ENCODE measurements around the gene ATP12A.

The ATP12A gene

DNA sequence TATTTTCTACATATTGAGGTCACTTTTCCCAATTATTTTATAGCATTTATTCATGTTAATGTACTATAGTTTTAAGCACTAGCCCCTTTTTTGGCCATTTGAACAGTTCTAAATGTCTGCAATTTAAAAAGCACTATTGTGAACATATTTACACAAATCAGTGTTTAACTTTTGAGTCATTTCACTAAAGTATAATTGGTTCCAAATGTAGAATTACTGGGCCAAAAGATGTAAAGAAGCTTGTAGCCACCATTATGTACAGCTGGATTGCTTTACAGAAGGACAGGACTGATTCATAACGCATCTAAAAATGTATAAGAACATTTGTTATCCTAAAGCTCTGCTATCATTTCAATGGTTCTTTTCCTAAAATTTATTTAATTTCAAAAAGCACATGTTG is 16.6 kb upstream of the ATP12A start:
- no peaks in the 10 kb centered on the region for H3K36me3 ChIP-seq (ENCODE audit: control insufficient read depth, insufficient read depth, low read length)
- H3K79me2 ChIP-seq: no peaks in the 10 kb centered on the region
- H3K9ac ChIP-seq: no peak overlapping the region
- H3K4me3 ChIP-seq (ENCODE audit: low read depth, low read length): no peak overlapping the region
- no peak overlapping the region for H3K27ac ChIP-seq
- H3K4me2 ChIP-seq (ENCODE audit: low read length): no peak overlapping the region
- no peak overlapping the region for H2AFZ ChIP-seq
- peaks cover 7% of the 10 kb centered on the region for H3K4me1 ChIP-seq
- no peaks in the 10 kb centered on the region for H3K9me3 ChIP-seq (ENCODE audit: control insufficient read depth, low read length)
- H3K27me3 ChIP-seq (ENCODE audit: control insufficient read depth, insufficient read depth, low read length): no peaks in the 10 kb centered on the region
- TF ChIP-seq, protein P1, sequence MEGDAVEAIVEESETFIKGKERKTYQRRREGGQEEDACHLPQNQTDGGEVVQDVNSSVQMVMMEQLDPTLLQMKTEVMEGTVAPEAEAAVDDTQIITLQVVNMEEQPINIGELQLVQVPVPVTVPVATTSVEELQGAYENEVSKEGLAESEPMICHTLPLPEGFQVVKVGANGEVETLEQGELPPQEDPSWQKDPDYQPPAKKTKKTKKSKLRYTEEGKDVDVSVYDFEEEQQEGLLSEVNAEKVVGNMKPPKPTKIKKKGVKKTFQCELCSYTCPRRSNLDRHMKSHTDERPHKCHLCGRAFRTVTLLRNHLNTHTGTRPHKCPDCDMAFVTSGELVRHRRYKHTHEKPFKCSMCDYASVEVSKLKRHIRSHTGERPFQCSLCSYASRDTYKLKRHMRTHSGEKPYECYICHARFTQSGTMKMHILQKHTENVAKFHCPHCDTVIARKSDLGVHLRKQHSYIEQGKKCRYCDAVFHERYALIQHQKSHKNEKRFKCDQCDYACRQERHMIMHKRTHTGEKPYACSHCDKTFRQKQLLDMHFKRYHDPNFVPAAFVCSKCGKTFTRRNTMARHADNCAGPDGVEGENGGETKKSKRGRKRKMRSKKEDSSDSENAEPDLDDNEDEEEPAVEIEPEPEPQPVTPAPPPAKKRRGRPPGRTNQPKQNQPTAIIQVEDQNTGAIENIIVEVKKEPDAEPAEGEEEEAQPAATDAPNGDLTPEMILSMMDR (IDR thresholded peaks at IDR 0.05): no peak

DNA sequence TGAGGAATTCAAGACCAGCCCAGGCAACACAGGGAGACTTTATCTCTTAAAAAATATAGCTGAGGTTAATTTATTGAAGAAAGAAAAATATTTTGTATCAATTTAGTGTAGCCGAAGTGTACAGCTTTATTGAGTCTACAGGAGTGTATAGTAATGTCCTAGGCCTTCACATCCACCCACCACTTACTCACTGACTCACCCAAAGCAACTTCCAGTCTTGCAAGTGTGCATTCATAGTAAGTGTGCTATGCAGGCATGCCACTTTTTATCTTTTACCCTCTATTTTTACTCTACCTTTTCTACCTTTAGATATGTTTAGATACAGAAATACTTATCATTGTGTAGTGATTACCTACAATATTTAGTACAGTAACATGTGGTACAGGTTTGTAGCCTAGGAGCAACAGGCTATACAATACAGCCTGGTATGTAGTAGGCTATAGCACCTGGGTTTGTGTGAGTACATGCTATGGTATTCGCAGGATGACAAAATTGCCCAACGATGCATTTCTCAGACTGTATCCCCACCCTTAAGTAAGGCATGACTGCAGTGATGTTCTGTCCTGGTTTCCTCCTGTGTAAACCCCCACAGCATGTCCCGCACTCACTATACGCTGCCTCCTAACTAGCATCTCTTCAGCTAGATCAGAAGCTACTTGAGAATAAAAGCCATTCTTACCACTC is 15.3 kb upstream of the ATP12A start:
- H3K4me3 ChIP-seq (ENCODE audit: low read depth, low read length): no peak overlapping the region
- H3K27ac ChIP-seq: no peak overlapping the region
- no peak overlapping the region for H3K4me2 ChIP-seq (ENCODE audit: low read length)
- no peaks in the 10 kb centered on the region for H3K4me1 ChIP-seq
- no peaks in the 10 kb centered on the region for H3K9me3 ChIP-seq (ENCODE audit: control insufficient read depth, low read length)
- H3K27me3 ChIP-seq (ENCODE audit: control insufficient read depth, insufficient read depth, low read length): no peaks in the 10 kb centered on the region
- H3K36me3 ChIP-seq (ENCODE audit: control insufficient read depth, insufficient read depth, low read length): no peaks in the 10 kb centered on the region
- H2AFZ ChIP-seq: no peak overlapping the region
- no peak overlapping the region for H3K9ac ChIP-seq
- TF ChIP-seq, protein P1 (IDR thresholded peaks at IDR 0.05): no peak
- H3K79me2 ChIP-seq: no peaks in the 10 kb centered on the region

DNA sequence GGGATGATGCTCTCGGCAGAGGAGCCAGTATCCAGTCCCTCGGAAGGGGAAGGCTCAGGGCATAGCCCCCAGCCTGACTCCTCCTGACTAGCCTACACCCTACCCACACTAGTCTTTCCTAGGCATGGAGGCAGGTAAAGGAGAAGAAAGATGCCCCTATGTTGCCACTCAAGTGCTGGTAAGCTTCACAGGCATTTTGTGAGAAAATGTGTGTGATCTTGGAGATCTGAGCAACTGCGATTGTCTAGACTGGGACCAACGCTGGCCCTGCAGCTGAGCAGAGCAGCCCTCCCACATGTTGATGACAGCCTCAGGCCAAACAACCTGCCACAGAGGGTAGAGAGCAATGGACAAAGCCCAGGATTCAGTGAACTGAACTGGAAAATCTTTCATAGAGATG is 11.7 kb upstream of the ATP12A start:
- TF ChIP-seq, protein P1 (IDR thresholded peaks at IDR 0.05): no peak
- no peaks in the 10 kb centered on the region for H3K79me2 ChIP-seq
- no peaks in the 10 kb centered on the region for H3K36me3 ChIP-seq (ENCODE audit: control insufficient read depth, insufficient read depth, low read length)
- H3K9me3 ChIP-seq (ENCODE audit: control insufficient read depth, low read length): no peaks in the 10 kb centered on the region
- H3K27me3 ChIP-seq (ENCODE audit: control insufficient read depth, insufficient read depth, low read length): no peaks in the 10 kb centered on the region
- no peak overlapping the region for H3K9ac ChIP-seq
- H3K27ac ChIP-seq: no peak overlapping the region
- no peak overlapping the region for H3K4me3 ChIP-seq (ENCODE audit: low read depth, low read length)
- peaks cover 20% of the 10 kb centered on the region for H3K4me1 ChIP-seq
- H2AFZ ChIP-seq: no peak overlapping the region
- H3K4me2 ChIP-seq (ENCODE audit: low read length): no peak overlapping the region

DNA sequence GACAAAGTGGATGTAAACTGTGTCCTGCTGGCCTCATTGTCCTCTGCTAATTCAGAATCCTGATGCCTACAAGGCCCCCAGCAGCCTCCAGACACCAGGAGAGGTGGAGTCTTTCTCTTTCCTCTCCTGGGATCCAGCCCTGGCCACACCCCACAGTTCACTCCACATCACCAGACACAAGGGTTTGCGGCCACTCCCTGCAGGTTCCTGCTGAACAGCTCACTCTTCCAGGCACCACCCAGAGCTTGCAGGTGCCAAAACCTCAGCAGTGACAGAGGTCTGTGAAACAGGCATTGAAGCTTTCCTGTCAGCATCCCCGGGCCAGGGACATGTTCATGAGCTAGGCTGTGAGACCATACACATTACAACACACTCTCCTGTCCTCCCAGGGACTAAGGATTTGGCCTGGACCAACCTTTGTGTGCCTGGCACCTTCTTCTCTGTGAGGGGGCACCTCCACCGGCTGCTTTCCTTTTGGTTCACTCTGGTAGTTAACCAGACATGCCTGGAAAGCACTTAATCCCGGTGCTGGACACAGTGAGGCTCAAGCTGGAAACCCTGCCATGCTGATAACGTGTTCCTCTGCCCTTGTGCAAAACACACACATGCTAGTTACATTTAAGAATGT is 11.1 kb upstream of the ATP12A start:
- no peak overlapping the region for H3K27ac ChIP-seq

More for the DNA sequence above, 11.1 kb upstream of the ATP12A start:
- no peak overlapping the region for H2AFZ ChIP-seq
- no peak overlapping the region for H3K4me2 ChIP-seq (ENCODE audit: low read length)
- no peaks in the 10 kb centered on the region for H3K27me3 ChIP-seq (ENCODE audit: control insufficient read depth, insufficient read depth, low read length)
- H3K36me3 ChIP-seq (ENCODE audit: control insufficient read depth, insufficient read depth, low read length): no peaks in the 10 kb centered on the region
- TF ChIP-seq, protein P1 (IDR thresholded peaks at IDR 0.05): no peak
- H3K9me3 ChIP-seq (ENCODE audit: control insufficient read depth, low read length): no peaks in the 10 kb centered on the region
- no peaks in the 10 kb centered on the region for H3K79me2 ChIP-seq
- H3K4me3 ChIP-seq (ENCODE audit: low read depth, low read length): no peak overlapping the region
- peaks cover 20% of the 10 kb centered on the region for H3K4me1 ChIP-seq
- H3K9ac ChIP-seq: no peak overlapping the region
